ENCODE data around the gene SMIM28.

Gene SMIM28

GRCh38 chr6:138374815-138375214 is 2.9 kb upstream of the SMIM28 start:
- DNase-seq = no peak

- no peak for DNase-seq
Observed at GRCh38 chr6:138377042-138377441, 663 bp upstream of the SMIM28 start.

- DNase-seq = no peak
Observed at GRCh38 chr6:138378463-138378862, 758 bp downstream of the SMIM28 start.

- no peak for DNase-seq
Observed at GRCh38 chr6:138382498-138383265, 5.0 kb downstream of the SMIM28 start.

- DNase-seq = no peak
Observed at GRCh38 chr6:138383776-138384175, 6.1 kb downstream of the SMIM28 start.

- DNase-seq = no peak
Observed at GRCh38 chr6:138386897-138387296, 9.2 kb downstream of the SMIM28 start.

GRCh38 chr6:138387577-138388368 is 10.1 kb downstream of the SMIM28 start:
- DNase-seq = no peak

GRCh38 chr6:138389551-138389950 is 11.8 kb downstream of the SMIM28 start:
- no peak for DNase-seq

GRCh38 chr6:138393871-138394783 is 16.4 kb downstream of the SMIM28 start:
- DNase-seq = no peak

- no peak for DNase-seq
Observed at GRCh38 chr6:138396709-138397108, 19.0 kb downstream of the SMIM28 start.

GRCh38 chr6:138397128-138398122 is 19.7 kb downstream of the SMIM28 start:
- no peak for DNase-seq

GRCh38 chr6:138400326-138400725 is 22.6 kb downstream of the SMIM28 start:
- no peak for DNase-seq

GRCh38 chr6:138401960-138402837 is 24.5 kb downstream of the SMIM28 start:
- no peak for DNase-seq

GRCh38 chr6:138402838-138403187 is 25.1 kb downstream of the SMIM28 start:
- no peak for DNase-seq

GRCh38 chr6:138403324-138403800 is 25.7 kb downstream of the SMIM28 start:
- DNase-seq = peak; percentile 51

GRCh38 chr6:138403801-138404665 is 26.3 kb downstream of the SMIM28 start, which contains the start of gene HEBP2:
TSS of gene HEBP2 (plus strand) at chr6:138404223. CDS start at chr6:138404496, 273 bp downstream.
- peak; percentile 94 for DNase-seq

GRCh38 chr6:138404666-138405337 is 27.1 kb downstream of the SMIM28 start:
- peak; percentile 43 for DNase-seq

GRCh38 chr6:138405816-138406413 is 28.2 kb downstream of the SMIM28 start:
- DNase-seq = no peak
